ENCODE measurements around the gene MIA3.
A peak's percentile ranks its signal among the peaks of the same experiment; 100 is the strongest.

Gene MIA3

GRCh38 chr1:222670110-222670509 is 52.2 kb downstream of the MIA3 start:
- H3K27ac ChIP-seq (ENCODE audit: low read length): no peak overlapping the region
- H3K36me3 ChIP-seq (ENCODE audit: control insufficient read depth, low read depth, low read length): peaks cover 56% of the 10 kb centered on the region
- H3K9me3 ChIP-seq (ENCODE audit: control insufficient read depth, low read depth, low read length): no peaks in the 10 kb centered on the region
- H3K27me3 ChIP-seq (ENCODE audit: control insufficient read depth, insufficient read depth, low read length): no peaks in the 10 kb centered on the region
- H3K4me3 ChIP-seq (ENCODE audit: low read length): no peak overlapping the region
- no peaks in the 10 kb centered on the region for H3K4me1 ChIP-seq (ENCODE audit: control insufficient read depth, low read depth, low read length)
- H3K9ac ChIP-seq (ENCODE audit: low read length): no peak overlapping the region

- Histone ChIP-seq H3K27ac (ENCODE audit: low read length) (no peak overlapping the region), H3K9me3 (ENCODE audit: control insufficient read depth, low read depth, low read length) (no peaks in the 10 kb centered on the region), H3K27me3 (ENCODE audit: control insufficient read depth, insufficient read depth, low read length) (no peaks in the 10 kb centered on the region), H3K36me3 (ENCODE audit: control insufficient read depth, low read depth, low read length) (peaks cover 14% of the 10 kb centered on the region), H3K4me3 (ENCODE audit: low read length) (no peak overlapping the region), H3K9ac (ENCODE audit: low read length) (no peak overlapping the region), H3K4me1 (ENCODE audit: control insufficient read depth, low read depth, low read length) (no peaks in the 10 kb centered on the region)
Observed at GRCh38 chr1:222680080-222680479, 62.2 kb downstream of the MIA3 start.

GRCh38 chr1:222691016-222691415 is 73.1 kb downstream of the MIA3 start:
- Histone ChIP-seq H3K9ac (ENCODE audit: low read length) (no peak overlapping the region), H3K27me3 (ENCODE audit: control insufficient read depth, insufficient read depth, low read length) (no peaks in the 10 kb centered on the region), H3K27ac (ENCODE audit: low read length) (no peak overlapping the region), H3K36me3 (ENCODE audit: control insufficient read depth, low read depth, low read length) (peaks cover 11% of the 10 kb centered on the region), H3K9me3 (ENCODE audit: control insufficient read depth, low read depth, low read length) (no peaks in the 10 kb centered on the region), H3K4me3 (ENCODE audit: low read length) (no peak overlapping the region), H3K4me1 (ENCODE audit: control insufficient read depth, low read depth, low read length) (no peaks in the 10 kb centered on the region)

GRCh38 chr1:222694927-222695326 is 77.0 kb downstream of the MIA3 start:
- Histone ChIP-seq H3K27me3 (ENCODE audit: control insufficient read depth, insufficient read depth, low read length) (no peaks in the 10 kb centered on the region), H3K4me3 (ENCODE audit: low read length) (no peak overlapping the region), H3K27ac (ENCODE audit: low read length) (no peak overlapping the region), H3K36me3 (ENCODE audit: control insufficient read depth, low read depth, low read length) (no peaks in the 10 kb centered on the region), H3K9ac (ENCODE audit: low read length) (no peak overlapping the region), H3K4me1 (ENCODE audit: control insufficient read depth, low read depth, low read length) (no peaks in the 10 kb centered on the region), H3K9me3 (ENCODE audit: control insufficient read depth, low read depth, low read length) (no peaks in the 10 kb centered on the region)

GRCh38 chr1:222696741-222697140 is 78.8 kb downstream of the MIA3 start:
- Histone ChIP-seq H3K27ac (ENCODE audit: low read length) (no peak overlapping the region), H3K9me3 (ENCODE audit: control insufficient read depth, low read depth, low read length) (no peaks in the 10 kb centered on the region), H3K36me3 (ENCODE audit: control insufficient read depth, low read depth, low read length) (peaks cover 3% of the 10 kb centered on the region), H3K4me3 (ENCODE audit: low read length) (no peak overlapping the region), H3K4me1 (ENCODE audit: control insufficient read depth, low read depth, low read length) (no peaks in the 10 kb centered on the region), H3K27me3 (ENCODE audit: control insufficient read depth, insufficient read depth, low read length) (no peaks in the 10 kb centered on the region), H3K9ac (ENCODE audit: low read length) (no peak overlapping the region)

GRCh38 chr1:222697203-222697602 is 79.3 kb downstream of the MIA3 start:
- Histone ChIP-seq H3K4me1 (ENCODE audit: control insufficient read depth, low read depth, low read length) (no peaks in the 10 kb centered on the region), H3K4me3 (ENCODE audit: low read length) (no peak overlapping the region), H3K27ac (ENCODE audit: low read length) (no peak overlapping the region), H3K9ac (ENCODE audit: low read length) (no peak overlapping the region), H3K27me3 (ENCODE audit: control insufficient read depth, insufficient read depth, low read length) (no peaks in the 10 kb centered on the region), H3K9me3 (ENCODE audit: control insufficient read depth, low read depth, low read length) (no peaks in the 10 kb centered on the region), H3K36me3 (ENCODE audit: control insufficient read depth, low read depth, low read length) (peaks cover 5% of the 10 kb centered on the region)

GRCh38 chr1:222697826-222698225 is 79.9 kb downstream of the MIA3 start:
- Histone ChIP-seq H3K4me3 (ENCODE audit: low read length) (no peak overlapping the region), H3K36me3 (ENCODE audit: control insufficient read depth, low read depth, low read length) (peaks cover 11% of the 10 kb centered on the region)

GRCh38 chr1:222702210-222702609 is 84.3 kb downstream of the MIA3 start:
- Histone ChIP-seq H3K9ac (ENCODE audit: low read length) (no peak overlapping the region), H3K27ac (ENCODE audit: low read length) (no peak overlapping the region), H3K4me1 (ENCODE audit: control insufficient read depth, low read depth, low read length) (no peaks in the 10 kb centered on the region), H3K4me3 (ENCODE audit: low read length) (no peak overlapping the region), H3K36me3 (ENCODE audit: control insufficient read depth, low read depth, low read length) (peaks cover 14% of the 10 kb centered on the region), H3K27me3 (ENCODE audit: control insufficient read depth, insufficient read depth, low read length) (no peaks in the 10 kb centered on the region), H3K9me3 (ENCODE audit: control insufficient read depth, low read depth, low read length) (peaks cover 8% of the 10 kb centered on the region)

More at GRCh38 chr1:222697826-222698225, 79.9 kb downstream of the MIA3 start:
- Histone ChIP-seq H3K27ac (ENCODE audit: low read length) (no peak overlapping the region), H3K9me3 (ENCODE audit: control insufficient read depth, low read depth, low read length) (no peaks in the 10 kb centered on the region), H3K9ac (ENCODE audit: low read length) (no peak overlapping the region), H3K27me3 (ENCODE audit: control insufficient read depth, insufficient read depth, low read length) (no peaks in the 10 kb centered on the region), H3K4me1 (ENCODE audit: control insufficient read depth, low read depth, low read length) (no peaks in the 10 kb centered on the region)

GRCh38 chr1:222704260-222704659 is 86.4 kb downstream of the MIA3 start:
- H3K4me1 ChIP-seq (ENCODE audit: control insufficient read depth, low read depth, low read length): no peaks in the 10 kb centered on the region
- H3K9ac ChIP-seq (ENCODE audit: low read length): no peak overlapping the region
- peaks cover 14% of the 10 kb centered on the region for H3K36me3 ChIP-seq (ENCODE audit: control insufficient read depth, low read depth, low read length)
- no peak overlapping the region for H3K4me3 ChIP-seq (ENCODE audit: low read length)
- H3K27me3 ChIP-seq (ENCODE audit: control insufficient read depth, insufficient read depth, low read length): no peaks in the 10 kb centered on the region
- H3K27ac ChIP-seq (ENCODE audit: low read length): no peak overlapping the region
- H3K9me3 ChIP-seq (ENCODE audit: control insufficient read depth, low read depth, low read length): peaks cover 8% of the 10 kb centered on the region

GRCh38 chr1:222706815-222707214 is 88.9 kb downstream of the MIA3 start:
- Histone ChIP-seq H3K27me3 (ENCODE audit: control insufficient read depth, insufficient read depth, low read length) (no peaks in the 10 kb centered on the region), H3K9me3 (ENCODE audit: control insufficient read depth, low read depth, low read length) (peaks cover 8% of the 10 kb centered on the region), H3K27ac (ENCODE audit: low read length) (no peak overlapping the region), H3K4me1 (ENCODE audit: control insufficient read depth, low read depth, low read length) (peaks cover 5% of the 10 kb centered on the region), H3K4me3 (ENCODE audit: low read length) (no peak overlapping the region), H3K9ac (ENCODE audit: low read length) (no peak overlapping the region), H3K36me3 (ENCODE audit: control insufficient read depth, low read depth, low read length) (peaks cover 11% of the 10 kb centered on the region)

- peaks cover 5% of the 10 kb centered on the region for H3K4me1 ChIP-seq (ENCODE audit: control insufficient read depth, low read depth, low read length)
- H3K4me3 ChIP-seq (ENCODE audit: low read length): no peak overlapping the region
- peaks cover 2% of the 10 kb centered on the region for H3K9me3 ChIP-seq (ENCODE audit: control insufficient read depth, low read depth, low read length)
- no peak overlapping the region for H3K9ac ChIP-seq (ENCODE audit: low read length)
- no peak overlapping the region for H3K27ac ChIP-seq (ENCODE audit: low read length)
- no peaks in the 10 kb centered on the region for H3K36me3 ChIP-seq (ENCODE audit: control insufficient read depth, low read depth, low read length)
- no peaks in the 10 kb centered on the region for H3K27me3 ChIP-seq (ENCODE audit: control insufficient read depth, insufficient read depth, low read length)
Observed at GRCh38 chr1:222709700-222710153, 91.8 kb downstream of the MIA3 start.

GRCh38 chr1:222711319-222712252 is 93.7 kb downstream of the MIA3 start:
- Histone ChIP-seq H3K4me1 (ENCODE audit: control insufficient read depth, low read depth, low read length) (peaks cover 5% of the 10 kb centered on the region), H3K27me3 (ENCODE audit: control insufficient read depth, insufficient read depth, low read length) (no peaks in the 10 kb centered on the region), H3K9me3 (ENCODE audit: control insufficient read depth, low read depth, low read length) (no peaks in the 10 kb centered on the region), H3K4me3 (ENCODE audit: low read length) (peak overlapping the region; percentile 82), H3K27ac (ENCODE audit: low read length) (no peak overlapping the region), H3K36me3 (ENCODE audit: control insufficient read depth, low read depth, low read length) (no peaks in the 10 kb centered on the region), H3K9ac (ENCODE audit: low read length) (peak overlapping the region; percentile 84)

All from iPS-18a (cell line).